Measurements from ENCODE around the gene UBE2E1.
A peak's percentile ranks its signal among the peaks of the same experiment; 100 is the strongest.
"Not testable (repeated sequence)": the region's sequence is repeated elsewhere in the genome, so short reads cannot be mapped to it uniquely, and the experiment has no call there.

Gene UBE2E1

DNA sequence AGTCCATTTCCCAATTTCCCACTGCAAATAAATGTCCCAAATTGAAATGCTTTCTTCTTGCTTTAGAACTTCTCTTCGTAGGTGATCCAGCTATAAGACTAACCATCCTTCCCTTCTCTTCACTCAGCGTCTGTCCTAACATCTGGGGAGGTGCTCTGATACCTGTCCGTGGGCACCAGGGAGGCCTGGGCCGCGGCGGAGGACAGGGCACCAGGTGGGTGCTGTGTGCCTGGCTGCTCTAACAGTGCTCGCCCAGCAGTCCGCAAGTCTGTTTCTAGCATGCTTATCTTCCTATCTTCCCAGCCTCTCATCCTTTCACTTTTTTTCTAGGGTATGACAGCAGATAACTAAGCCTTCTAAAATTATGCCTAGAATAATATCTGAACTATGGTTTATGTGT lies 73.7 kb downstream of the UBE2E1 start:
- DNase-seq (ENCODE audit: low read depth in 2 of 2), result no peak

DNA sequence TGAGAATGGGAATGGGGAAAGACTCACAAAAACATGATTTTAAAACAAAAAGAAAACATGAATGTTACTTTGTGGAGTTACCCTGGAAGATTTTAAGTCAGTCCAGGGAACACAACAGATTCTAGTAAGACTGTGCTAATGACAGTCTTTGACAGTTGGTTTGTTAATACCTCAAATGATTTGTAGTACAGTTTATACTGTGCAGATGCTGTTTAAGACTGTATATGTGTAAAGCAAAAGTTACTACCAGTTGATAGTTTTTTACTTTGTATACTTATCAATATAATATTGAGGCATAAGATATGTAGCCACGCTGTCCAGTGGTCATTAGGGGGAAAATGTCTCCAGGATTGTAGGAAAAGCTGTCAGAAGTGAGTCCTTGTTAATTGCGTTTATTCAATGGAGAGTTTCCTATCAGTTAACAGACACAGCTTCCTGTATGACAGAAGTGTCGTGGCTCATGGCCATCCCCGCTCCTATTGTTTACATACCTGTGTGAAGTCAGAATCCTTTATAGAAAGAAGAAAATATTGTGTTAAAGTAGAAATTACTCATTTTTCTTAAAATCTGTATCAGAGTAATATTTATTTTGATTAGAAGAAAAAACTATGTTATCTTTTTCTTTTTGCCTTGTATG lies 75.1 kb downstream of the UBE2E1 start:
- no peak for DNase-seq (ENCODE audit: low read depth in 2 of 2)

GRCh38 chr3:23881993-23882392 lies 76.2 kb downstream of the UBE2E1 start:
- DNase-seq (ENCODE audit: low read depth in 2 of 2), result not testable (repeated sequence)

GRCh38 chr3:23882487-23882918 lies 76.7 kb downstream of the UBE2E1 start:
- no peak for DNase-seq (ENCODE audit: low read depth in 2 of 2)

GRCh38 chr3:23884481-23884880 lies 78.7 kb downstream of the UBE2E1 start:
- DNase-seq (ENCODE audit: low read depth in 2 of 2), result no peak

GRCh38 chr3:23885210-23885609 lies 79.5 kb downstream of the UBE2E1 start:
- no peak for DNase-seq (ENCODE audit: low read depth in 2 of 2)

GRCh38 chr3:23886311-23886710 lies 80.6 kb downstream of the UBE2E1 start:
- DNase-seq (ENCODE audit: low read depth in 2 of 2), result no peak

DNA sequence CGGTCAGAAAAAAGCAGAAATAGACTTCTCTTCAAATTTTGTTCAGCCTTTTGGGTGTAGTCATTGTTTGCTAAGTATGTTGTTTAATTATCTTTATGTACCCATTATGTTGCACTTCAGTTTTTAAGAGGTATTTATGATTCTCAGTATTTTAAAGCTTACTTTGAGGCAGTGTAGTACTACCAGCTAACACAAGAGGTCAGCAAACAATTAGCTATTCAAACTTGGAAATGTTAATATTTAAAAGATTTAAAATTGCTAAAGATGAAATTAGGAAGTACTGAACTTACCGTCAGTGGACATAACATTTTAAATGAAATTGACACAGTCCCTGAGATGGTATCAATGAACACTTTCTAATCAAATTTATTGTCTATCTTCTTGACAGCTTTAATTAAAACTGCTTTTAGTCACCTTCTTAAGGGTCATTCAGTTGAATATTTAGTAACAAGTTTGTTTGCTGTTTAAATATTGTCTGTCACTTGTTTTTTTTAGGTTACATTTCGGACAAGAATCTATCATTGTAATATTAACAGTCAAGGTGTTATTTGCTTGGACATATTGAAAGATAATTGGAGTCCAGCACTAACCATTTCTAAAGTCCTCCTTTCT lies 83.0 kb downstream of the UBE2E1 start:
- DNase-seq (ENCODE audit: low read depth in 2 of 2), result no peak

- DNase-seq (ENCODE audit: low read depth in 2 of 2), result no peak
Observed at GRCh38 chr3:23889386-23889785, 83.6 kb downstream of the UBE2E1 start.

GRCh38 chr3:23889950-23890349 lies 84.2 kb downstream of the UBE2E1 start:
- no peak for DNase-seq (ENCODE audit: low read depth in 2 of 2)

DNA sequence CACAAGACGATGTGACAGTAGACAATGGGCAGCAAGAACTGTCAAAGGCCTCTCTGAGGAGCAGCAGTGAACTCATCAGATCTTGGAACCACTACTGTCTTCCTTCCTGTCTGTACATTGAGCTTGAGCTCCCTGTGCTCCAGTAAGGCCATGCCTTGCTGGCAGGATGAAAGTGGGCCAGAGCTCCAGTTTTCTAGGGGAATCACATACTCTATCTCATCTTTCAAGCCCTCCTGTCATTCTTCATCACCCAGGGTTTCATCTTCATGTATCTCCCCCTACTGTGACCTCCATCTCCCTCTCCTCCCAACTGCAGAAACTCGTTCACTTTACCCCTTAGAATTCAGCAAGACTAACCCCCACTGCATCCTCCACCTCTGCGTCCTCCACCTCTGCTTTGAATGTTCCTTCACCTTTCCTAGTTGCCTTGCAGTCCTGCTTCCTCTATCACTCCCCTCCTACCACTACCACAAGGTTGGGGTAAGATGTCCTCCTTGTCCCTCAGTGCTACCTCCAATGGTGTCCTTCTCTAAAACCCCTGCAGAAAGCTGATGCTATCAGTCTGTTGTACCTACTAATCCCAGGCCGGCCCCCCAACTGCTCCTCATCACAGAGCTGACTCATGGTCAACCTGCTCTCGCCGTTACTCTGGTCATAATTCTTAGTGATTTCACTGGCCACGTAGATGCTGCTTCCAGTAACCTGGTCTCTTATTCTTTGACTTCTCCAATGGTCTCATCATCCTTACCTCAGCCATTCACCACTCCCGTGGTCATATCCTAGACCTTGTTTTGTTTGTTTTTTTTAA lies 88.7 kb downstream of the UBE2E1 start:
- no peak for DNase-seq (ENCODE audit: low read depth in 2 of 2)

- no peak for DNase-seq (ENCODE audit: low read depth in 2 of 2)
Observed at GRCh38 chr3:23895181-23895580, 89.4 kb downstream of the UBE2E1 start.

DNA sequence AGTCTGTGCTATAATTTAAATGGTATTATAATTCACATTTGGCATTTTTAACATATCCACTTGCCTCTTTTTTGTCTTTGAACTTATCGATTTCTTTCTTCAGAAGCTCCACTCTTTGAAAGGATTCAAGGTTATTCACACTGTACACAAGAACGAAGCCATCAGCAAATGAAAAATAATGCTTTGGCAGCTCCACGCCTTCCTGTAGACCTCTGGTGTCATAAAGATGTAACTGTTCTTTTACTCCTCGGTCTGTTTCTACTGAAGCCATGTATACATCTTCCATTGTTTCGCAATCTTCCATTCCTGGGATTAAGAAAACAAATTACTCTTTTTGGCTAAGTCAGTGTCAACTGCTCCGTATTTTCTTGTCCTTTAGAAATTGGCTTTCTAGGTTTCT lies 95.0 kb downstream of the UBE2E1 start:
- no peak for DNase-seq (ENCODE audit: low read depth in 2 of 2)

- DNase-seq (ENCODE audit: low read depth in 2 of 2), result no peak
Observed at GRCh38 chr3:23904545-23904944, 98.8 kb downstream of the UBE2E1 start.

- DNase-seq (ENCODE audit: low read depth in 2 of 2), result no peak
Observed at GRCh38 chr3:23909341-23909740, 103.6 kb downstream of the UBE2E1 start.

DNA sequence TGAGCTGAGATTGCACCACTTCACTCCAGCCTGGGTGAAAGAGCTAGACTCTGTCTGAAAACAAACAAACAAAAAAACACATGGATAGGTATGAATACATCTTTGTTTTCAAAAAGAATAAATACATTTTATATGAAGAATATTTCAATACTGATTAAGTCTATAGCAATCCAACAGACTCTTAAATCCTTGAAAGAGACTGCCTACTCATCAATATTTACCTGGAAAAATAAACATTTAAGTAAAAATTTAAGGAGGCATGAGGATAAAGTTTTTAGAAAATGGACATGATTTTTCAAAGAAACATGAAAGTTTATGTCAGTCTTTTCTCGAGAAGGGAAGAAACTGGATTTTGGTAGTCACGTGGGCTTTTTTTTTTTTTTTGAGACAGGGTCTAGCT lies 105.6 kb downstream of the UBE2E1 start:
- DNase-seq (ENCODE audit: low read depth in 2 of 2), result no peak

- not testable (repeated sequence) for DNase-seq (ENCODE audit: low read depth in 2 of 2)
Observed at GRCh38 chr3:23912335-23912734, 106.6 kb downstream of the UBE2E1 start.

DNA sequence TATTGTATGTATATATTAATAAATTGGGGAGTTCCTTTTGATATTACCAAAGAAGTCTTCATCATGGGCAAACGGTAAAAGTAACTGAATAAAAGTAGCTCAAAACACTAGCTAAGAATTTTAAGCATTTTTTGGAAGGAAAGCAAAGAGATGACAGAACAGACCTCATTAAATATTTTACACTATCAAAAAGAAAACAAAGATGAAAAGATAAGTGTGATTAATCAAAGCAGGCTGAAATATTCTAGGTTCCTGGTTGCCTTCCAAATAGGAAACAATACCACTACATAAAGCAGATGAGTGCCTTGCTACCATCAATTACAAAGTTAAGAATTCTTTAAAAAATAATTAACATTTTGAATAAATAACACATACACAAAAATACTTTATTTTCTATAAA lies 107.4 kb downstream of the UBE2E1 start:
- DNase-seq (ENCODE audit: low read depth in 2 of 2), result no peak

- no peak for DNase-seq (ENCODE audit: low read depth in 2 of 2)
Observed at GRCh38 chr3:23913873-23914743, 108.4 kb downstream of the UBE2E1 start.

DNA sequence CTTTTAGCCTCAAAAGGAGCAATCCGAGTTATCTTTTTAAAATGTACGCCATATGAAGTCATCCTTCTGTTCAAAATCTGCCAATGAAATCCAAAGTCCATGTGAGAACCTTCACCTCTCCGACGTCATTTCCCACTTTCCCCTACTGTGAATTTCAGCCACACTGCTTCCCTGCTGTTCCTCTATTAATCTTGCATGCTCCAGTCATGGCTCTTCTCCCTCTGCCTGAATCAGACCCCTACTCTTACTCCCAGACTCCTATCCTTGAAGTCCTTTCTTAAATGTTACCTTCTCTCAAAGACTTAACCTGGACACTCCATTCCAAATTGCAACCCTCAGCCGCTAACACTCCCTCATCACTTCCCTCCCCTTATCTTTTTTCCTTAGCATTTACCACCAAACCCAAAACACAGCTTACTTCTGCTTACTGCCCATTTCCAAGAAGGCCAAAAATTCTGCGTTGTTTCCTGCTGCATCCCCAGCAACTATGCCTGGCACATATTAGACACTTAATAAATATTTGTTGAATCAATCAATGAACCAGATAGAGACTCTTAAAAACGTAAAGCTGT lies 109.9 kb downstream of the UBE2E1 start:
- no peak for DNase-seq (ENCODE audit: low read depth in 2 of 2)

DNA sequence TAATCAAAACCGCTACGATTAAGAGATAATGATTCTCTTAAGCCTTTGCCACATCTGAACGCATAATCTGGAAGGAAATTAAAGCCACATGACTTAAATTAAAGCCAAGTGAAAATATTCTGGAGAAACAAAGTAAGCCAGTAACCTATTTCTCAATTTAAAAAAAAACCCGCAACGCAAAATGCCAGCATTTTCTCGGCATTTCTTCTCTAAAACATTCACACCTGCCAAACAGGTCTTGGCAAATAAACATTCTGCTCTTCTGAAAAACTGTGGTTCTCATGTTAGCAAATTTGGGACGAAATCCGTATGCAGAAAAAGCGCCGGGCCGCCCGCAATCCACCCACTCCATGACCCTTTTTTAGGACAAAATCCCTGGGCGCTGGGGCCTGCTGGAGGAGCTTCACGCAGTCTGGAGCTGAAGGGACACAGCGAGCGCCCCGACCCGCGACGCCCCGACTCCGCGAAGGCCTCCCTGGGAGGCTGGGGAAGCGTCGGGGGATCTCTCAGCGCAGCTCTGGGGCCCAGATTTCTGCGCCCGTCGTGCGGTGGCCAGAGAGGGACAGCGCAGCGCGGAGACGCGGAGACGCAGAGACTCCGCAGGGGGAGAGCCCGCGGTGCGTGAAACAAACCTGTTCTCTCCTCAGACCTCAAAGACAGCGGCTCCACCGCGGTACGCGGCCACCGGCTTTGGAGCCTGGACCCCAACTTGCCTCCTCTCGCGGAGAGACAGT lies 110.6 kb downstream of the UBE2E1 start:
- peak in 1 of 2 donors; percentile 4 for DNase-seq (ENCODE audit: low read depth in 2 of 2)

Measured in stimulated activated CD4-positive, alpha-beta T cell treated with anti-CD3 and anti-CD28 coated beads, Interleukin-15, amount 100 ng/mL, for 48 hours (primary cell).